ENCODE data around the gene KCTD17.

The KCTD17 gene

DNA sequence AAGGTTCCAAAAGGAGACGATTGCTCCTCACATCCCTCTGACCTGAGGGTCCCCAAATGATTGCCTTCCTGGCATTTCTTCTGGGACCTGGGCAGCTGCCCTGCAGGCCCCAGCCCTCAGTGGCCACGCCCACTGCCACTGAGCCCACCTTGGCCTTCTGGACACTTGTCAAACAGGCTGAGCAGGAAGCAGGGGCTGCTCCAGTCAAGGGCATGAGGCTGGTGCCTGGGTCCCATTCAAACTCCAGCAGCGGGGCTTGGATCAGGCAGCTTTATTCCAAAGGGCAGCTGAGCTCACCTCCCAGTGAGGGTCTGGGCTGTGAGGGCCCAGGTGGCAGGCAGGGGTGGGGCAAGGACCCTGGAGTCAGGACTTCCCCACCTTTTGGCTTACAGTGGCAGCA is 13.6 kb downstream of the KCTD17 start:
- ATAC-seq (ENCODE audit: insufficient read depth, low read depth) = no peak
- Histone ChIP-seq H2AFZ (ENCODE audit: low read depth, low read length) (no peak overlapping the region), H3K27ac (ENCODE audit: low read length) (no peak overlapping the region), H3K4me2 (ENCODE audit: insufficient read depth, low read length) (no peak overlapping the region), H3K27me3 (ENCODE audit: insufficient read depth, low read length, poor library complexity) (no peaks in the 10 kb centered on the region), H3K9ac (ENCODE audit: low read depth, low read length) (no peak overlapping the region), H3K36me3 (ENCODE audit: insufficient read depth, low read length) (0 out of 2 replicates have a peak, but pooled peaks cover under 1% of the 10 kb centered on the region), H3K4me3 (ENCODE audit: low read depth in 1 of 2, low read length in 2 of 2) (no peak overlapping the region), H4K20me1 (ENCODE audit: insufficient read depth, low read length) (peaks cover 7% of the 10 kb centered on the region; the same call in 1 of the 2 replicates), H3K79me2 (ENCODE audit: insufficient read depth, low read length) (no peaks in the 10 kb centered on the region), H3K4me1 (ENCODE audit: insufficient read depth, low read length) (no peaks in the 10 kb centered on the region), H3K9me3 (ENCODE audit: insufficient read depth, low read length, severe bottlenecking) (no peaks in the 10 kb centered on the region)
- no peak for TF ChIP-seq EZH2 (IDR thresholded peaks at IDR 0.05; ENCODE audit: borderline replicate concordance, low read depth, low read length, severe bottlenecking)
- TF ChIP-seq CTCF (IDR thresholded peaks at IDR 0.05; ENCODE audit: borderline replicate concordance, extremely low read depth, low read length, poor library complexity, severe bottlenecking) = no peak
- DNase-seq = no peak

DNA sequence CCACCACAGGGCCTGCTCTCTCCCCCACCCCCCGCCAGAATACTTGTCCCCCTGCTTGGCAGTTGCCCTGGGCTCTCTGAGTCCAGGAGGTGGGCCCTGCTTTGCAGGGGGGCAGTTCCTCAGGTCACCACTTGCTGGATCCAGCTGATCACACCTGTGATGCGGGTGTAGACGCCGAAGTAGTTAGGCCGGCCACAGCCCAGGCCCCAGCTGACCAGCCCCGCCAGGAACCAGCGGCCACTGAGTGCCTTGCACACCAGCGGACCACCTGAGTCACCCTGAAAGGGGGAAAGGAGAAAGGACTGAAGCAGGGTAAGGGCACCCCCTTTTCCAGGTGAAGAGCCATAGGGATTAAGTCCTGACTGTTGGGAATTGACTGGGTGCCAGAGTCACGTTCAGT is 14.4 kb downstream of the KCTD17 start:
- ATAC-seq (ENCODE audit: insufficient read depth, low read depth) (no peak), DNase-seq (no peak)
- Histone ChIP-seq H3K27me3 (ENCODE audit: insufficient read depth, low read length, poor library complexity) (no peaks in the 10 kb centered on the region), H2AFZ (ENCODE audit: low read depth, low read length) (no peak overlapping the region), H3K4me2 (ENCODE audit: insufficient read depth, low read length) (no peak overlapping the region), H3K4me1 (ENCODE audit: insufficient read depth, low read length) (no peaks in the 10 kb centered on the region), H3K9ac (ENCODE audit: low read depth, low read length) (no peak overlapping the region), H3K27ac (ENCODE audit: low read length) (no peak overlapping the region), H3K9me3 (ENCODE audit: insufficient read depth, low read length, severe bottlenecking) (no peaks in the 10 kb centered on the region), H3K4me3 (ENCODE audit: low read depth in 1 of 2, low read length in 2 of 2) (no peak overlapping the region), H4K20me1 (ENCODE audit: insufficient read depth, low read length) (peaks cover 7% of the 10 kb centered on the region; the same call in 1 of the 2 replicates), H3K36me3 (ENCODE audit: insufficient read depth, low read length) (no peaks in the 10 kb centered on the region), H3K79me2 (ENCODE audit: insufficient read depth, low read length) (no peaks in the 10 kb centered on the region)
- TF ChIP-seq CTCF (IDR thresholded peaks at IDR 0.05; ENCODE audit: borderline replicate concordance, extremely low read depth, low read length, poor library complexity, severe bottlenecking) (no peak), EZH2 (IDR thresholded peaks at IDR 0.05; ENCODE audit: borderline replicate concordance, low read depth, low read length, severe bottlenecking) (no peak)

DNA sequence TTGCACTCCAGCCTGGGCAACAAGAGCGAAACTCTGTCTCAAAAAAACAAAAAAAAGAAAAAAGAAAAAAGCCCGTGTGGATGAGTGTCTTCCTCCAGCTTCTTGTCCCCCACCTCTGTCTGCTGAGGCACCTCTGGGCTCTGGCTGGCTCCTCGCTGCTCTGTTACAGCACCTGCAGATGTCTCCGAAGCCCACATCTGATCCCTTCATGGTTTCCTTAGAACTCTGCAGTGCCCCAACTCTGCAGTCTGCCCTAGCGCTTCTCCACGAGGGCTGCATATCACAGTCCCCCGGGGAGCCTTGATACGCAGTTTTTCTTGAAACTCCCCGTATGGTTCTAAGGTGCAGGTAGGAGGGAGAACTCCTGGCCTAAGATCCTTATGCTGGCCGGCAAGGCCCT is 15.9 kb downstream of the KCTD17 start:
- H3K36me3 ChIP-seq (ENCODE audit: insufficient read depth, low read length) = no peaks in the 10 kb centered on the region
- no peaks in the 10 kb centered on the region for H3K9me3 ChIP-seq (ENCODE audit: insufficient read depth, low read length, severe bottlenecking)
- no peak for TF ChIP-seq CTCF (IDR thresholded peaks at IDR 0.05; ENCODE audit: borderline replicate concordance, extremely low read depth, low read length, poor library complexity, severe bottlenecking)
- TF ChIP-seq EZH2 (IDR thresholded peaks at IDR 0.05; ENCODE audit: borderline replicate concordance, low read depth, low read length, severe bottlenecking) = no peak
- ATAC-seq (ENCODE audit: insufficient read depth, low read depth) (no peak), DNase-seq (no peak)
- H3K27ac ChIP-seq (ENCODE audit: low read length) = no peak overlapping the region
- H3K4me3 ChIP-seq (ENCODE audit: low read depth in 1 of 2, low read length in 2 of 2) = no peak overlapping the region
- H3K9ac ChIP-seq (ENCODE audit: low read depth, low read length) = no peak overlapping the region
- peaks cover 7% of the 10 kb centered on the region; the same call in 1 of the 2 replicates for H4K20me1 ChIP-seq (ENCODE audit: insufficient read depth, low read length)
- H2AFZ ChIP-seq (ENCODE audit: low read depth, low read length) = no peak overlapping the region
- no peak overlapping the region for H3K4me2 ChIP-seq (ENCODE audit: insufficient read depth, low read length)
- H3K27me3 ChIP-seq (ENCODE audit: insufficient read depth, low read length, poor library complexity) = no peaks in the 10 kb centered on the region
- no peaks in the 10 kb centered on the region for H3K4me1 ChIP-seq (ENCODE audit: insufficient read depth, low read length)
- no peaks in the 10 kb centered on the region for H3K79me2 ChIP-seq (ENCODE audit: insufficient read depth, low read length)

DNA sequence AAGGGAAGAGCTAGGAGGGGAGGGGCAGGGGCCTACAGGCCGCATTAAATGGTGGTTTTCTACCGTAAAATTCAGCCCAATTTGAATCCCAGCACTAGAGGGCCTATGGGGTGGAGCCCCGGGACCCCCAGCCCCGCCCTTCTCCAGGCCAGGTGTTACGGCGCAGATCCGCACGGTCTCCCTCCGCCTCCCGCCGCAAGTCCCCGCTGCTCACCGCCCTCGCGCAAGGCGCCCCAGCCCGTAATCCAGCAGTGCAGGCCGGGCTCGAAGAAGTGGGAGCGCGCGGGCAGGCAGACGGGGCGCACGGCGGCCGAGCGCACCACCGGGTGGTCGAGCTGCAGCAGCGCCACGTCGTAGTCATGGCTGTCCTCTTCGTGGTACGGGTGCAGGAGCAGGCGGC is 17.3 kb downstream of the KCTD17 start:
- no peak overlapping the region for H3K27ac ChIP-seq (ENCODE audit: low read length)
- H4K20me1 ChIP-seq (ENCODE audit: insufficient read depth, low read length) = peaks cover 7% of the 10 kb centered on the region; the same call in 1 of the 2 replicates
- H3K36me3 ChIP-seq (ENCODE audit: insufficient read depth, low read length) = no peaks in the 10 kb centered on the region
- no peak overlapping the region for H3K4me3 ChIP-seq (ENCODE audit: low read depth in 1 of 2, low read length in 2 of 2)
- H3K9ac ChIP-seq (ENCODE audit: low read depth, low read length) = no peak overlapping the region
- H3K27me3 ChIP-seq (ENCODE audit: insufficient read depth, low read length, poor library complexity) = no peaks in the 10 kb centered on the region
- H3K9me3 ChIP-seq (ENCODE audit: insufficient read depth, low read length, severe bottlenecking) = no peaks in the 10 kb centered on the region
- no peak overlapping the region for H3K4me2 ChIP-seq (ENCODE audit: insufficient read depth, low read length)
- no peak overlapping the region for H2AFZ ChIP-seq (ENCODE audit: low read depth, low read length)
- TF ChIP-seq EZH2 (IDR thresholded peaks at IDR 0.05; ENCODE audit: borderline replicate concordance, low read depth, low read length, severe bottlenecking) = no peak
- TF ChIP-seq CTCF (IDR thresholded peaks at IDR 0.05; ENCODE audit: borderline replicate concordance, extremely low read depth, low read length, poor library complexity, severe bottlenecking) = no peak
- DNase-seq (no peak), ATAC-seq (ENCODE audit: insufficient read depth, low read depth) (no peak)
- no peaks in the 10 kb centered on the region for H3K79me2 ChIP-seq (ENCODE audit: insufficient read depth, low read length)
- no peaks in the 10 kb centered on the region for H3K4me1 ChIP-seq (ENCODE audit: insufficient read depth, low read length)
